GM10847 (cell line): ENCODE results near the gene ZNF576.

Experiments
- POLR2A ChIP-seq: IDR thresholded peaks from 2 replicates; pipeline ENCODE4 v1.6.1; 2011; ENCODE audit not compliant: insufficient read length; ENCODE audit errors: extremely low read depth

ZNF576 gene

DNA sequence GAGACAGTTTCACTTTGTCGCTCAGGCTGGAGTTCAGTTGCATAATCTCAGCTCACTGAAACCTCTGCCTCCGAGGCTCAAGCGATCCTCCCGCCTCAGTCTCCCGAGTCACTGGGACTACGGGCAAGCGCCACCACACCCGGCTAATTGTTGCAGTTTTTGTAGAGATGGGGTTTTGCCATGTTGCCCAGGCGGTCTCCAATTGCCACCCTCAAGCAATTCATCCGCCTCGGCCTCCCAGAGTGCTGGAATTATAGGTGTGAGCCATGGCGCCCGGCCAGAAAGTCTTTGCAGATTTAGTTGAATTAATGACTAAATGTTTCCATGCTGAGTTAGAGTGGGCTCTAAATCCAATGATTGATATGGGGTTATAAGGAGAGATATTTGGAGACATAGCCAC is 47.8 kb downstream of the ZNF576 start:
- TF ChIP-seq POLR2A, result no peak

DNA sequence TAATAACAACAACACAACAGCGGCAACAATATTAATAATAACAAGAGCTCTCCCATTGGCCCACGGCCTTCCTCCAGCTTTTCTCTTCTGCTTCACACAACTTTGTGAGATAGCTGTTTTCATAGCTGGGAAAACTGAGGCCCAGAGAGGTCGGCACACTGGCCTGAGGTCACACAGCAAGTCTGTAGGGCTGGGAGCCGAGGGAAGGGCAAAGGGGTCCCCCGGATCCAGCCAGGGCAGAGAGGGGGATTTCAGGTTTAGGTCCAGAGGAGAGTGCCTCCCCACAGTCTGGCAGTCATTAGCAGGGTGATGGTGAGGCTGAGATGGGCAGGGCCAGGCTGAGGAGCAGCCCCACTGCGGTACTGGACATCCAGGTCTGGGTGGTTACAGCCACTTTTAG is 52.2 kb downstream of the ZNF576 start:
- no peak for TF ChIP-seq POLR2A

DNA sequence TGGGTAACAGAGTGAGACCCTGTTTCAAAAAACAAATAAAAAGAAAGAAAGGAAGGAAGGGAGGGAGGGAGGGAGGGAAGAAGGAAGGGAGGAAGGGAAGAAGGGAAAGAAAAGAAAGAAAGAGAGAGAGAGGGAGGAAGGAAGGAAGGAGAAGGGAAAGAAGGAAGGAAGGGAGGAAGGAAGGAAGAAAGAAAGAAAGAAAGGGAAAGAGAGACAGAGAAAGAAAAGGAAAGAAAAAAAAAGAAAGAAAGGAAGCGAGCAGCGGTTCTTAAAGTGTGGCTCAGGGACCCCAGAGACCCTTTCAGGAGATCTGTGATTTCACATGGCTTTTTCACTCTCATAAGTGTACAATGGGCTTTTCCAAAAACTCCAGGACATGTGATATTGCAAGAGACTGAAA is 53.1 kb downstream of the ZNF576 start:
- TF ChIP-seq POLR2A, result no peak
